Muscle layer of duodenum (tissue), 2 donors: ENCODE measurements around the gene ZNF316.
A peak's percentile ranks its signal among the peaks of the same experiment; 100 is the strongest.

ENCODE experiments used
- H3K27ac ChIP-seq: one replicate; pipeline ENCODE4 v1.7.0; 2013; ENCODE audit warnings: mild to moderate bottlenecking, low read length
- H3K27me3 ChIP-seq: one replicate; pipeline ENCODE4 v1.7.0; 2013; ENCODE audit warnings: low read depth, mild to moderate bottlenecking, control low read depth, low read length
- H3K36me3 ChIP-seq, 2 donors: one replicate each; pipeline ENCODE4 v1.7.0; 2013; ENCODE audit warnings: low read length in 2 of 2, control low read depth in 1 of 2, mild to moderate bottlenecking in 1 of 2; ENCODE audit not compliant: insufficient read depth in 2 of 2, control insufficient read depth in 1 of 2
- H3K4me1 ChIP-seq, 2 donors: one replicate each; pipeline ENCODE4 v1.7.0; 2013; ENCODE audit warnings: low read length in 2 of 2, mild to moderate bottlenecking in 2 of 2, control low read depth in 1 of 2, moderate library complexity in 1 of 2; ENCODE audit not compliant: insufficient read depth in 2 of 2, control insufficient read depth in 1 of 2
- H3K4me3 ChIP-seq, 2 donors: one replicate each; pipeline ENCODE4 v1.7.0; 2013; ENCODE audit warnings: low read length in 2 of 2, low read depth in 1 of 2, mild to moderate bottlenecking in 1 of 2
- H3K9me3 ChIP-seq, 2 donors: one replicate each; pipeline ENCODE4 v1.7.0; 2013; ENCODE audit warnings: low read length in 2 of 2, control low read depth in 1 of 2, mild to moderate bottlenecking in 1 of 2; ENCODE audit not compliant: control insufficient read depth in 1 of 2
- donor health status: healthy.

Gene ZNF316

DNA sequence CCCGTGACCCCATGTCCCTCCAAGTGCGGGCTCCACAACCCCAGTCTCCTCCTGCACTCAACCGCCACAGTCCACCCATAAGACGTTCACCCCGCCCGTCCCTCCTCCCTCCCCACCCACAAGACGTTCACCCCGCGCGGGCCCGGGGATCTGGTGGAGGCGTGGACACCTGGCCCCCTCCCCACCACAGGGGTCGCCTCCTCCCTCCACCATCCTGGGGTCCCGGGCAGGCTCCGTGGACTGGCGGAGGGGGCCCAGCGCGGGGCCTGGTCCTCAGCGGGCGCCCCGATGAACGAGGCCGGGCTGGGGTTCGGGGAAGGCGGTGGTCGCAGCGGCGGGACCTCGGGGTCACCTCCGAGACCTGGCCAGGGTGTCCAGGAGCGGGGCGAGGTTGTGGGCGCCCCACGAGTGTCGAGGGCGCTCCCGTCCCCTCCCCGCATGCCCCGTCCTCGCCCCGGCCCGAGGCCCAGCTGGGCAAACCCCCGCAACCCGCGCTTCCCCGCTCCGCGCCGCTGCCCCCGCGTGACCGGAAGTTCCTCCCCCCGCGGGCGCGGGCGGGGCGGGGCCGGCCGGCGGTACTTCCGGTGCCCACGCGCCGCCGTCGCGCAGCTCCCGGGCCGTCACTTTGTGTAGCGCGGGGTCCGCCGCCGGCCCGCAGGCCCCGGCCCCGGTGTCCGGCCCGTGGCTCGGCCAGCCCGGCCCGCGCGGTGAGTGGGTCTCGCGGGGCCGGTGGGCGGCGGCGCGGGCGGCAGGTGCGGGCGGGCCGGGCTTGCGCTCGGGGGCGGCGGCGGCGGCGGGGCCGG, at the start of gene ZNF316:
Gene ZNF316 (plus strand): TSS at position 578 of the 803 bp plus-strand sequence. CDS start 5,092 bp downstream, outside the sequence.
- H3K27ac ChIP-seq = no peak within 1 kb of the TSS
- H3K27me3 ChIP-seq = no peaks in the 10 kb centered on the region
- H3K4me3 ChIP-seq = peak within 1 kb of the TSS; percentile 64 to 86
- H3K9me3 ChIP-seq = no peaks in the 10 kb centered on the region
- peaks cover 2 to 15% of the 10 kb centered on the region in 2 donors for H3K36me3 ChIP-seq
- peaks cover 5 to 27% of the 10 kb centered on the region in 2 donors for H3K4me1 ChIP-seq

DNA sequence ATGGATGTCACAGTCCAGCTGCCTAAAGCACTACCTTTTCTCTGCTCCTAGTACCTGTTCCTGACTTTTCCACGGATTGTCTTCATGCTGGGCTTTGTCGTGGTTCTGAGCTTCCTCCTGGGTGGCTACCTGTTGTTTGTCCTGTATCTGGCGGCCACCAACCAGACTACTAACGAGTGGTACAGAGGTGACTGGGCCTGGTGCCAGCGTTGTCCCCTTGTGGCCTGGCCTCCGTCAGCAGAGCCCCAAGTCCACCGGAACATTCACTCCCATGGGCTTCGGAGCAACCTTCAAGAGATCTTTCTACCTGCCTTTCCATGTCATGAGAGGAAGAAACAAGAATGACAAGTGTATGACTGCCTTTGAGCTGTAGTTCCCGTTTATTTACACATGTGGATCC, 48.6 kb upstream of the ZNF316 start:
- peaks cover 5 to 18% of the 10 kb centered on the region in 2 donors for H3K4me1 ChIP-seq
- no peaks in the 10 kb centered on the region for H3K9me3 ChIP-seq
- no peak overlapping the region for H3K27ac ChIP-seq
- no peaks in the 10 kb centered on the region for H3K27me3 ChIP-seq
- no peak overlapping the region for H3K4me3 ChIP-seq
- H3K36me3 ChIP-seq = peaks cover 19 to 53% of the 10 kb centered on the region in 2 donors

DNA sequence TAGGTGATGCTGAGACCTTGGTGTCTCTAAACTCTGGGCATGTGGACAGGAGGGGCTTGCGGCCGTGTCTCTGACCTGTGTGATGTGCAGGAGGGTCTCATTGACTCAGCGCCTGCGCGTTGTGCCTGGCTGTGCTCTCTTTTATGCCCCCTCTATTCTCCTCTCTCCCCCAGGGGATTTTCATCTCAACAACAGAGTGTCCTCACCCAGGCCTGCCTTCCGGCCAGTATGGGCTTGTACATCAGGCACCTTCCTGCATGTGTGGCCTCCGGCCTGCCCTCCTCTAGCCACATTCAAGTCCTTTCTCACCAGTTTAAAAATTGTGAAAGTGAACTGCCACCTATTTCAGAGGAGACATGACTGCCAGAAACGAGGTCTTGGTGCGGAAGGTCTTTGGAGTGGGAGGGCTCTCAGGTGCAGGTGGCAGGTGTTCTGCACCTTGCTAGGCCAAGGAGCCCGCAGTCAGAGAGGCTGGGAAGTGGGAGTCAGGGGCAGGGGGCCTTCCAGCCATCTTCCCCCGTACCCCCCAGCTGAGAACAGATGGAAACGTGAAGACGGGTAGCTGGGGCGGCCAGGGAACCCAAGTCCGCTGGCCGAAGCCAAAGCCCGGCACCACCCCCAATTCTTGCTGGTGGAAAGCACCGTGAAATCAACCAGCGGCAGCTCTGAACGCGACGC, 47.8 kb upstream of the ZNF316 start:
- Histone ChIP-seq H3K36me3 (peaks cover 16 to 57% of the 10 kb centered on the region in 2 donors), H3K27me3 (no peaks in the 10 kb centered on the region), H3K4me3 (peak overlapping the region in 1 of 2 donors; percentile 95), H3K27ac (no peak overlapping the region), H3K9me3 (no peaks in the 10 kb centered on the region), H3K4me1 (peaks cover 5 to 18% of the 10 kb centered on the region in 2 donors)

DNA sequence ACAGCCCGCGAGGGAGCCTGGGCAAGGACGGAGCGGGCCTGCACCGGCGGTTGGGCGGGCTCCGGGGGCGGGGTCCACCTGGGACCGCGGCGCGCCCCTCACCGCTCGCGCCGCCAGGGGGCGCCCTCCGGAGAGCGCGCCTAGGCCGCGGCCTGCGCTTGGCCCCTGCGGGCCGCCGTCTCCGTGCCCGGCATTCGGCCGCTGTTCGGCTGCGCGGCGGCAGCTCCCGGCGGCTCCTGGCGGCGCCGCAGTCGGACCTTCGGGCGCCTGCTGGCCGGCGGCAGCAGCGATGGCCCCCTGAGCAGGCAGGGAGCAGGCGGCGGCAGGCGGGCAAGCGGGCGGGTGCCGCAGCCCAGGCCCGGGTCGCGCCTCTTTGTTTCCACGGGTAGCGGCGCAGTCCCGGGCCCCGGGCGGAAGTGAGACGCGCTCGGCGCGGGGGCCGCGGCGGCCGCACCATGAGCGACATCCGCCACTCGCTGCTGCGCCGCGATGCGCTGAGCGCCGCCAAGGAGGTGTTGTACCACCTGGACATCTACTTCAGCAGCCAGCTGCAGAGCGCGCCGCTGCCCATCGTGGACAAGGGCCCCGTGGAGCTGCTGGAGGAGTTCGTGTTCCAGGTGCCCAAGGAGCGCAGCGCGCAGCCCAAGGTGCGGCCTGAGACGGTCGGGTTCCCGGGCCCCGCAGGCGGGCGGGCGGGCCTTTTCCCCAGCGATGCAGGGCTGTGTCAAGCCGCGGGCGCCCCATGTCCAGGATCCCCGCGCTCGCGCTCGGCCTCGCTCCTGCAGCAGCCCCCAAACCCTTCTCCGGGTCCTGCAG, 47.1 kb upstream of the ZNF316 start, which contains the start of gene INTS15:
Gene INTS15 (plus strand): TSS at position 193 of the 816 bp plus-strand sequence. CDS start 263 bp downstream, at position 456.
- no peaks in the 10 kb centered on the region for H3K27me3 ChIP-seq
- H3K4me3 ChIP-seq = peak within 1 kb of the TSS; percentile 67 to 95
- no peak within 1 kb of the TSS for H3K27ac ChIP-seq
- peaks cover 5 to 18% of the 10 kb centered on the region in 2 donors for H3K4me1 ChIP-seq
- H3K9me3 ChIP-seq = no peaks in the 10 kb centered on the region
- H3K36me3 ChIP-seq = peaks cover 9 to 56% of the 10 kb centered on the region in 2 donors

DNA sequence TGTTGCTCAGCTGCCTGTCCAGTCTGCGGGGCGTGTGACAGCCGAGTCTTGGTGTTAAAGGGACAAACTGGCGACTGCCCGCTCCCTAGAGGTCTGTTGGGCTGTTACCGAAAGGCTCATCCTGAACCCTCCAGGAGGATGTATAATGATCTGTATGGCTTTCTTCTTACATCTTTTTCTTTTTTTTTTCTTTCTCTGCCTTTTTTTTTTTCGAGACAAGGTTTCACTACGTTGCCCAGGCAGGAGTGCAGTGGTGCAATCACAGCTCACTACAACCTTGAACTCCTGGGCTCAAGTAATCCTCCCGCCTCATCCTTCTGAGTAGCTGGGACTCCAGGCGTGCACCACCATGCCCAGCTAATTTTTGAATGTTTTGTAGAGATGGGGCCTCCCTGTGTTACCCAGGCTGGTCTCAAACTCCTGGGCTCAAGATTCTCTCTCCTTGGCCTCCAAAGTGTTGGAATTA, 46.4 kb upstream of the ZNF316 start:
- no peaks in the 10 kb centered on the region for H3K27me3 ChIP-seq
- peak overlapping the region; percentile 67 to 95 for H3K4me3 ChIP-seq
- peaks cover 14 to 57% of the 10 kb centered on the region in 2 donors for H3K36me3 ChIP-seq
- H3K27ac ChIP-seq = no peak overlapping the region
- peaks cover 5 to 18% of the 10 kb centered on the region in 2 donors for H3K4me1 ChIP-seq
- H3K9me3 ChIP-seq = no peaks in the 10 kb centered on the region

DNA sequence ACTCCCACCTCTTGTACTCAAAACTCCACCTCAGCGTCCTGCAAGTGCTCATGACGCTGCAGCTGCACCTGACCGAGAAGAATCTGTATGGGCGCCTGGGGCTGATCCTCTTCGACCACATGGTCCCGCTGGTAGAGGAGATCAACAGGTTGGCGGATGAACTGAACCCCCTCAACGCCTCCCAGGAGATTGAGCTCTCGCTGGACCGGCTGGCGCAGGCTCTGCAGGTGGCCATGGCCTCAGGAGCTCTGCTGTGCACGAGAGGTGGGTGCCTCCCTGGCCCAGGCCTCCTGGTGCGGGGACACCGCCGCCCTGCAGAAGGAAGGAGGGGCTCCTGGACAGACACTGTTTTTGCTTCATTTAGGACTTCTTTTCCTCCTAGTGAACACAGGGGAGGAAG, 37.0 kb upstream of the ZNF316 start:
- H3K27me3 ChIP-seq = no peaks in the 10 kb centered on the region
- H3K4me3 ChIP-seq = no peak overlapping the region
- H3K27ac ChIP-seq = no peak overlapping the region
- peaks cover 55 to 79% of the 10 kb centered on the region in 2 donors for H3K36me3 ChIP-seq
- H3K9me3 ChIP-seq = no peaks in the 10 kb centered on the region
- no peaks in the 10 kb centered on the region for H3K4me1 ChIP-seq

DNA sequence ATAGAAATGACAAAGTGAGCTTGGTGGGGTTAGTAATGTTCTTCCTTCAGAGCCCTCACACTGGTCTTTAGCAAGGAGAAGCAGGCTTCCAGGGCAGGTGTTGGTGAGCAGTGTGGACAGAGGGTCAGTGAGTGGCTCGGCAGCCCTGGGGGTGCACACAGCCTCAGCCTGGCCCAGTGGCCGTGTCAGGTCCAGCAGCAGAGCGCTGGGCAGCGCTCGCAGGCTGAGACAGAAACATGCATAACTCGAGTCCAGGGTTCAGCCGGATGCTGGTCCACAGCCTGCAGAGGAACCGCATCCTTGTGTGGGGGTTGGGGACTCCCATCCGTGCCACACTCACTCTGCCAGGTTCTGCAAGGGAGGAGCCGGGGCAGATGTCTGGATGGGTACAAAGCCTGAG, 32.7 kb upstream of the ZNF316 start:
- no peaks in the 10 kb centered on the region for H3K4me1 ChIP-seq
- H3K36me3 ChIP-seq = peaks cover 25 to 69% of the 10 kb centered on the region in 2 donors
- H3K27ac ChIP-seq = no peak overlapping the region
- H3K4me3 ChIP-seq = no peak overlapping the region
- no peaks in the 10 kb centered on the region for H3K27me3 ChIP-seq
- H3K9me3 ChIP-seq = no peaks in the 10 kb centered on the region

DNA sequence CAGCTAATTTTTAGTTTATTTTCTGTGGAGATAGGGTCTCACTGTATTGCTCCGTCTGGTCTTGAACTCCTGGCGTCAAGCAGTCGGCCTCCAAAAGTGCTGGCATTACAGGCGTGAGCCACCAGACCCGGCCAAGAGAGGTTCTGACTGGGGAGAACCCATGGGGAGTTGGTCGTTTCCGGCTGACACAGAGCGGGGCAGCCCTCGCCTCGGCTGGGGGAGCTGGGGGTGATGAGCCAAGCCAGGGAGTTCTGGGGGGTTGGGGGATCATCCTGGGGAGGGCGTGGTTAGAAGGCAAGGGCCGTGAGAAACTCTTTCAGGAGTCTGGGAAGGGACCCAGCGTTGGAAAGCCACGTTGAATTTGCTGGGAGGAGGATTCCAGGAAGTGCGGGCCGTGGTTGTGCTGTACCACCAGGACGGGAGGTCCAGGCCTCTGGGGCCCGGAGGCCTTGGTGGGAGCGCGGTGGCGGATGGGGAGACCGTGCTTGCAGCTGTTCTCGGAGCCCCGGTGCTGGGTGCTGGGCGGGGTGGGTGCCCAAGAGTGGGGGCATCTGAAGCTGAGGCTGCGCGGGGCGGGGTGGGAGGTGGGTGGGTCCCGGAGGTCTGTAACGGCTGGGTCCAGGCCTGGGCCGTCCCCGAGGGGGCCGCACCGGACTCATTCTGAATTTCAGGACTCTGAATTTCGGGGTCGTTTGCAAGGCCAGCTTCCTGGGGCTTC, 30.1 kb upstream of the ZNF316 start:
- Histone ChIP-seq H3K9me3 (no peaks in the 10 kb centered on the region), H3K27ac (no peak overlapping the region), H3K4me1 (no peaks in the 10 kb centered on the region), H3K4me3 (no peak overlapping the region), H3K36me3 (peaks cover 16 to 56% of the 10 kb centered on the region in 2 donors), H3K27me3 (no peaks in the 10 kb centered on the region)

DNA sequence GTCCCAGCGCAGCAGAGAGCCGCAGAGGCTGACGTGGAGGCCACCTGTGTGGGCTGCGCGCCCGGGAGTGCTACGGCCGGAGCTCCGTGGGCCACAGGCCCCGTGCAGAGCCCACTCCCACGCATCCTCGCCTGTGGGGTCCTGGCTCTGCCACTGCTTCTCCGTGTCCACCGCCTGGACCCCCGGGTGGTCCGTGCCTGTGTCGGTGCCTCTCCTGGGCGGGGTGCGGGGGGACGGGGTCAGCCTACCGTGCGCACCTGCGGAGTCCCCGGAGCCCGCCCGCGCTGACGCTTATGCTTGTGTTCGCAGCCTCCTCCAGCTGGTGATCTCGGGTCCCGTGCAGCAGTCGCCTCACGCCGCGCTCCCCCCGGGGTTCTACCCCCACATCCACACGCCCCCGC, 29.5 kb upstream of the ZNF316 start:
- H3K4me3 ChIP-seq = no peak overlapping the region
- no peaks in the 10 kb centered on the region for H3K9me3 ChIP-seq
- no peaks in the 10 kb centered on the region for H3K27me3 ChIP-seq
- no peak overlapping the region for H3K27ac ChIP-seq
- no peaks in the 10 kb centered on the region for H3K4me1 ChIP-seq
- H3K36me3 ChIP-seq = peaks cover 11 to 50% of the 10 kb centered on the region in 2 donors

DNA sequence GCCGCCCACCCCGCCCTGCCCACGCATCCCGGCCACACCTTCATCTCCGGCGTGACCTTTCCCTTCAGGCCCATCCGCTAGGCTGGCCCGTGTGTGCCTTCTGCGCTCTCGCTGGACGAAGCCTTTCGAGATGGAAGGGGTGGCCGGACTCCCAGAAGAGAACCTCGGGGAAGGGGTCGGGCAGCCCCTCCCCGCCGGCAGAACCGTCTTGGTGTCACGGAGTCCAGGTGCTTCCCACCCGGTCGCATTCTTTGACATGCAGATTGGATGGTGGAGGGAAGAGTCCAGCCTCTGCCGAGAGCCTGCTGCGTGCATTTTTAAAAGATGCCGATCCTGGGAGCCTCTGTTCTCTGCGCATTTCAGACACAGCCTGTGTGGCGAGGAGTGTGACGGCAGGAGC, 29.0 kb upstream of the ZNF316 start:
- H3K9me3 ChIP-seq = no peaks in the 10 kb centered on the region
- peaks cover 8 to 48% of the 10 kb centered on the region in 2 donors for H3K36me3 ChIP-seq
- H3K27me3 ChIP-seq = no peaks in the 10 kb centered on the region
- no peak overlapping the region for H3K27ac ChIP-seq
- no peak overlapping the region for H3K4me3 ChIP-seq
- no peaks in the 10 kb centered on the region for H3K4me1 ChIP-seq
